Measurements from ENCODE around the gene MYO7A.

Gene MYO7A

DNA sequence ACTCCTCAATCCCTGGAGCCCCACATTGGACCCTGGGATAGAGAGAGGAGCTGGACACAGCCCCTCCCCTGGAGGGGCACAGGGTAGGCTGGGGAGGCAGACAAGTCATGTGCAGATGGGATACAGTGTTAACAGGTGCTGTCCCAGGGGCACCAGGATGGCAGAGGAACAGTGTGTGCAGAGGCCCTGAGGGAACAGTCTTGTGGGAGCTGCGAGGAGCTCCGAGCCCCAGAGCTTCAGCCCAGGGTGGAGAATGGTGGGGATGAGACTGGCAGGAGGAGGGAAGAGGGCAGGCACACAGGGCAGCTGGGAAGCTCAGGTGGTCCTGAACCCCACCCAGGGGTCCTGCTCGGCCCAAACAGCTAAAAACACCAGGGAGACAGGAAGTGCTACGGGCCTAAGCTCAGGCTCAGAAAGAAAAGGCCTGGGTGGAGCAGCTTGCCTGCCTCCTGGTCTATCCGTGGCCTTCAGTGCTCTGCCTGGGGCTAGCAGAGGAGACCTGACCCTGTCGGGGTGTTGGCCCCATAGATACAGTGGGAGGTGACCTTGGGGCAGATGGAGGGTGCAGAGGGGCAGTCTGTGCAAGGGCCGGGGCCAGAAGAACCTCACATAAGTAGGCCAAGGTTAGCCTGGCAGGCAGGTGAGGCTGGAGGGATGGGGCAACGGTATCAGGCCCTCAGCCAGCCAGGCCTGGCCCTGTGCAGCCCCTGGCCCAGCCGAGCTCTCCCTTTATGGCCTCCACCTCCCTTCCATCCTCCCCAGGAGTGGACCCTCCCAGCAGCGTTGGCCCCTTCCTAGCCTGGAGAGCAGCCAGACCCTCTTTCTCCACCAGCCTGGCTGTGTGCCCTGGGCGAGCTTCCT, 45.8 kb upstream of the MYO7A start:
- H2AFZ ChIP-seq (ENCODE audit: low read depth, low read length) = no peak overlapping the region
- peaks cover 30% of the 10 kb centered on the region for H3K79me1 ChIP-seq (replicated peaks; ENCODE audit: low read length, poor library complexity, severe bottlenecking)
- no peak overlapping the region for H3K4me3 ChIP-seq (ENCODE audit: insufficient read depth in 1 of 2, low read depth in 1 of 2, low read length in 2 of 2)
- no peak for DNase-seq
- H3K14ac ChIP-seq (ENCODE audit: low read length in 2 of 2) = peak overlapping the region in 1 of 2 experiments; percentile 81
- peak overlapping the region; percentile 40 to 85 for H3K18ac ChIP-seq (ENCODE audit: low read depth in 1 of 2, low read length in 2 of 2)
- H3K4me1 ChIP-seq (ENCODE audit: control insufficient read depth, insufficient read depth, low read depth, low read length) = peaks cover 14% of the 10 kb centered on the region
- H4K91ac ChIP-seq (ENCODE audit: low read length) = peak overlapping the region; percentile 90
- no peak overlapping the region for H2BK15ac ChIP-seq (ENCODE audit: low read depth, poor library complexity, severe bottlenecking)
- H3K23ac ChIP-seq (ENCODE audit: low read length in 2 of 2) = peak overlapping the region in 1 of 2 experiments; percentile 29
- peaks cover 5% of the 10 kb centered on the region for H3K9me3 ChIP-seq (ENCODE audit: control insufficient read depth, low read length)
- no peak overlapping the region for H2BK5ac ChIP-seq (ENCODE audit: low read depth, low read length, poor library complexity, severe bottlenecking)
- H4K8ac ChIP-seq (ENCODE audit: low read length) = peak overlapping the region; percentile 98
- no peak overlapping the region for H3K4me2 ChIP-seq (ENCODE audit: low read length, poor library complexity, severe bottlenecking)
- peak overlapping the region; percentile 38 to 77 for H2BK12ac ChIP-seq (ENCODE audit: low read length in 2 of 2)
- no peaks in the 10 kb centered on the region for H3K27me3 ChIP-seq (ENCODE audit: control insufficient read depth in 1 of 2, insufficient read depth in 1 of 2, low read length in 2 of 2)
- 75% methylated on average over 10 of the region's 11 CpGs for WGBS
- peaks cover 17 to 42% of the 10 kb centered on the region in 2 experiments for H3K36me3 ChIP-seq (ENCODE audit: control insufficient read depth in 1 of 2, insufficient read depth in 2 of 2, low read depth in 1 of 2, low read length in 2 of 2)
- no peak overlapping the region for H3K27ac ChIP-seq (ENCODE audit: low read length, poor library complexity, severe bottlenecking)
- no peak overlapping the region for H2AK5ac ChIP-seq (ENCODE audit: low read length, severe bottlenecking)
- peak overlapping the region; percentile 72 for H3K9ac ChIP-seq (ENCODE audit: low read length)
- peak overlapping the region; percentile 91 for H2BK120ac ChIP-seq (ENCODE audit: low read depth, low read length)
- H3K4ac ChIP-seq (ENCODE audit: low read depth in 1 of 2, low read length in 2 of 2) = peak overlapping the region; percentile 56 to 92

DNA sequence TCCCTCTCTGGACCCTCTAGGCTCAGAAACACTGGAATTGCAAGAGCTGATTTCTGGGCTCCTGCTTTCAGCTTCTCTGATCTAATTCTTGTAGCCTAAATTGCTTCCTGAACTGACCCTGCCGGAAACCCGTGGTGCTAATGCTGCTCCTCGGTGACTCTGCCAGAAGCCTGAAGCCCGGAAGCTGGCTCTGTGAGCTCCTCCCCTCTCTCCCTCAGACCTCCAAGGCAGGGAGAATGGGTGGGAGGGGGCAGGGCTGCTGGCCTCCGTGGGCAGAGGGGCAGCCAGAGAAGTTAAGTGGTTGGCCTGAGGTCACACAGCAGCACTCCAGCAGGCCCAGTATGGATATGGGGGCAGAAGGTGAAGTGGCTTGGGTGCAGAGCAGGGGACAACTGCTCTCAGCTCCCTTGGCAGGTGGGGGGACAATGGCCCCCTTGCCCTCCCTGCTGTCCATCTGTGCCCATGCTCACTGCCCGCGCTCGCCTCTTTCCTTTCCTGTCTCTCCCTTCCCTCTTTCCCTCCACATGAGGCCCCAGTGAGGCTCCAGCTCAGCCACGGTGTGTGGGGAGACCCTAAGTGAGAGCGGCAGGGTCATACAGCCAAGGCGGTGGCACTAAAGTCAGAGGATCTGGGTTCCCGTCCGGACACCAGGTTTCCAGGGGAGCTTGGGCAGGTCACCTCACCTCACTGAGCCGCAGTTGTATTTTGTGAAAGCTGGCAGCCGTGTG, 45.0 kb upstream of the MYO7A start:
- Histone ChIP-seq H3K4me3 (ENCODE audit: insufficient read depth in 1 of 2, low read depth in 1 of 2, low read length in 2 of 2) (peak overlapping the region in 1 of 2 experiments; percentile 18), H4K8ac (ENCODE audit: low read length) (peak overlapping the region; percentile 98), H2BK5ac (ENCODE audit: low read depth, low read length, poor library complexity, severe bottlenecking) (no peak overlapping the region), H3K79me1 (replicated peaks; ENCODE audit: low read length, poor library complexity, severe bottlenecking) (peaks cover 30% of the 10 kb centered on the region), H2AFZ (ENCODE audit: low read depth, low read length) (no peak overlapping the region), H3K18ac (ENCODE audit: low read depth in 1 of 2, low read length in 2 of 2) (peak overlapping the region; percentile 40 to 85), H3K9me3 (ENCODE audit: control insufficient read depth, low read length) (peaks cover 3% of the 10 kb centered on the region), H3K14ac (ENCODE audit: low read length in 2 of 2) (peak overlapping the region in 1 of 2 experiments; percentile 81), H2BK120ac (ENCODE audit: low read depth, low read length) (no peak overlapping the region), H2BK15ac (ENCODE audit: low read depth, poor library complexity, severe bottlenecking) (no peak overlapping the region), H2BK12ac (ENCODE audit: low read length in 2 of 2) (peak overlapping the region in 1 of 2 experiments; percentile 40), H3K4me2 (ENCODE audit: low read length, poor library complexity, severe bottlenecking) (no peak overlapping the region), H4K91ac (ENCODE audit: low read length) (peak overlapping the region; percentile 90), H3K36me3 (ENCODE audit: control insufficient read depth in 1 of 2, insufficient read depth in 2 of 2, low read depth in 1 of 2, low read length in 2 of 2) (peaks cover 23 to 48% of the 10 kb centered on the region in 2 experiments), H3K4me1 (ENCODE audit: control insufficient read depth, insufficient read depth, low read depth, low read length) (peaks cover 14% of the 10 kb centered on the region), H3K4ac (ENCODE audit: low read depth in 1 of 2, low read length in 2 of 2) (peak overlapping the region; percentile 56 to 92), H2AK5ac (ENCODE audit: low read length, severe bottlenecking) (no peak overlapping the region), H3K27me3 (ENCODE audit: control insufficient read depth in 1 of 2, insufficient read depth in 1 of 2, low read length in 2 of 2) (no peaks in the 10 kb centered on the region), H3K9ac (ENCODE audit: low read length) (peak overlapping the region; percentile 72), H3K23ac (ENCODE audit: low read length in 2 of 2) (peak overlapping the region in 1 of 2 experiments; percentile 10), H3K27ac (ENCODE audit: low read length, poor library complexity, severe bottlenecking) (no peak overlapping the region)
- DNase-seq = peak; percentile 55
- 72% methylated on average over 14 of the region's 15 CpGs for WGBS

GRCh38 chr11:77083566-77084245, 44.3 kb upstream of the MYO7A start:
- no peak overlapping the region for H2BK5ac ChIP-seq (ENCODE audit: low read depth, low read length, poor library complexity, severe bottlenecking)
- H3K9me3 ChIP-seq (ENCODE audit: control insufficient read depth, low read length) = no peaks in the 10 kb centered on the region
- peak overlapping the region; percentile 72 for H3K9ac ChIP-seq (ENCODE audit: low read length)
- H3K27ac ChIP-seq (ENCODE audit: low read length, poor library complexity, severe bottlenecking) = no peak overlapping the region
- H3K14ac ChIP-seq (ENCODE audit: low read length in 2 of 2) = no peak overlapping the region
- H3K23ac ChIP-seq (ENCODE audit: low read length in 2 of 2) = no peak overlapping the region
- H3K4me1 ChIP-seq (ENCODE audit: control insufficient read depth, insufficient read depth, low read depth, low read length) = peaks cover 14% of the 10 kb centered on the region
- H2AK5ac ChIP-seq (ENCODE audit: low read length, severe bottlenecking) = no peak overlapping the region
- H3K4ac ChIP-seq (ENCODE audit: low read depth in 1 of 2, low read length in 2 of 2) = no peak overlapping the region
- no peak overlapping the region for H2AFZ ChIP-seq (ENCODE audit: low read depth, low read length)
- no peak overlapping the region for H3K4me2 ChIP-seq (ENCODE audit: low read length, poor library complexity, severe bottlenecking)
- H4K8ac ChIP-seq (ENCODE audit: low read length) = no peak overlapping the region
- H3K4me3 ChIP-seq (ENCODE audit: insufficient read depth in 1 of 2, low read depth in 1 of 2, low read length in 2 of 2) = no peak overlapping the region
- H4K91ac ChIP-seq (ENCODE audit: low read length) = no peak overlapping the region
- DNase-seq = no peak
- no peaks in the 10 kb centered on the region for H3K27me3 ChIP-seq (ENCODE audit: control insufficient read depth in 1 of 2, insufficient read depth in 1 of 2, low read length in 2 of 2)
- peaks cover 30% of the 10 kb centered on the region for H3K79me1 ChIP-seq (replicated peaks; ENCODE audit: low read length, poor library complexity, severe bottlenecking)
- 97% methylated on average over 12 of the region's 12 CpGs for WGBS
- H2BK12ac ChIP-seq (ENCODE audit: low read length in 2 of 2) = no peak overlapping the region
- no peak overlapping the region for H2BK15ac ChIP-seq (ENCODE audit: low read depth, poor library complexity, severe bottlenecking)
- H3K18ac ChIP-seq (ENCODE audit: low read depth in 1 of 2, low read length in 2 of 2) = peak overlapping the region in 1 of 2 experiments; percentile 40
- peaks cover 29 to 54% of the 10 kb centered on the region in 2 experiments for H3K36me3 ChIP-seq (ENCODE audit: control insufficient read depth in 1 of 2, insufficient read depth in 2 of 2, low read depth in 1 of 2, low read length in 2 of 2)
- H2BK120ac ChIP-seq (ENCODE audit: low read depth, low read length) = no peak overlapping the region

All from mesenchymal stem cell (in vitro differentiated cells and primary cell).